GM19025 (cell line): Measurements from ENCODE around the gene PCED1A.
"Not testable (repeated sequence)": the region's sequence is repeated elsewhere in the genome, so short reads cannot be mapped to it uniquely, and the experiment has no call there.

Experiments
- ATAC-seq: cut with Tn5 transposase; IDR thresholded peaks from one replicate; pipeline ENCODE4 v1.9.1; 2021; ENCODE audit warnings: mild to moderate bottlenecking, low read depth, moderate library complexity; ENCODE audit not compliant: unreplicated experiment

The PCED1A gene

GRCh38 chr20:2834401-2835110 is 5.9 kb downstream of the PCED1A start:
- ATAC-seq, result no peak

DNA sequence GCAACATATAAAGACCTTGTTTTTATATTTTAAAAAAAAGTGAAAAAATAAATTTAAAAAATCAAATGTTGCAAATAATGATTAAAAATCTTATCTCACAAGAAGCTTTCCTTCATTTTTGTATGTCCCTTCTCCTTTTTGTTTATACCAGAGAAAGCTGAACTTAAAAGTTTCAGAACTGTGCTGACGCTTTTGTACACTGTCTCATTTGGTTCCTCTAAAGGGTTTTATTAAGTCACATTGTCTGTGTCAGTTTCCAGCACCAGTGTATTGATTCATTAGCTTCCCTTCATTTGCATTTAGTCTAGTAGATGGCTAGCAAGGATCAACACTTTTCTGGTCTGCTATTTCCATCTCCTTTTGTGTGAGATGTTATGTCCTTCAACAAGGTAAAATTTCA is 6.7 kb downstream of the PCED1A start:
- no peak for ATAC-seq

- not testable (repeated sequence) for ATAC-seq
These were observed 9.2 kb downstream of the PCED1A start for GRCh38 chr20:2831206-2831605.

DNA sequence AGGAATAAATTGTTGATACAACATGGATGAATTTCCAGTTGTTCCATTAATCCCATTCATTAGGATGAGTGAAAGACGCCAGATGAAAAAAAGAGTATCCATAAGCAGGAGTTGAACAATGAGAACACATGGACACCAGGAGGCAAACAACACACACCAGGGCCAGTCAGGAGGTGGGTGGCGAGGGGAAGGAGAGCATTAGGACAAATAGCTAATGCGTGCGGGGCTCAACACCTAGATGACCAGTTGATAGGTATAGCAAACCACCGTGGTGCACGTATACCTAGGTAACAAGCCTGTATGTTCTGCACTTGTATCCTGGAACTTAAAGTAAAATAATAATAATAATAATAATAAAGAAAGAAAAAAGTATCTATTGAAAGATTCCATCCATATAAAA is 11.1 kb downstream of the PCED1A start:
- ATAC-seq, result no peak

- no peak for ATAC-seq
These were observed 13.8 kb downstream of the PCED1A start for GRCh38 chr20:2826655-2827054.

- no peak for ATAC-seq
These were observed 14.7 kb downstream of the PCED1A start for GRCh38 chr20:2825761-2826160.

DNA sequence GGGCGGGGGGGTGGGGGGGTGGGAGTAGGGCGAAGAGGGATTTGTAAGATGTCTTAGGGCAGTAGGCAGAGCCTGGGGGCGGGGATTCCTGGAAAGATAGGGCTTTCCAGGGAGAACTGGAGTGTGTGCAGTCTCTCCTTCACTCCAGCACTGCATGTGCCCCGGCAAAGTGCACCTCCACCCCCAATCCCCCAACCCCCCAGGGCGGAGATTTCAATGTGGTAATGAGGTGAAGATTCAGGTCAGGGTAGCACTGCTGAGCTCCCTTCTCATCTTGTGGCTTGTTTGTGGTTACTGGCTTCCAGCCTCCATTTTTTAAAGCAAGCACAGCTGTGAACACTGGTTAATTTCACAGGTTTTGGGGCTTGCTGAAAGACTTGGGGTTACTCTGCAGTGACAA is 18.4 kb downstream of the PCED1A start:
- ATAC-seq, result no peak

GRCh38 chr20:2820896-2821869 is 19.3 kb downstream of the PCED1A start:
- ATAC-seq, result no peak

- ATAC-seq, result no peak
These were observed 20.2 kb downstream of the PCED1A start for GRCh38 chr20:2820084-2820895.

GRCh38 chr20:2817891-2818595 is 22.4 kb downstream of the PCED1A start:
- no peak for ATAC-seq

- no peak for ATAC-seq
These were observed 23.1 kb downstream of the PCED1A start for GRCh38 chr20:2817341-2817726.

DNA sequence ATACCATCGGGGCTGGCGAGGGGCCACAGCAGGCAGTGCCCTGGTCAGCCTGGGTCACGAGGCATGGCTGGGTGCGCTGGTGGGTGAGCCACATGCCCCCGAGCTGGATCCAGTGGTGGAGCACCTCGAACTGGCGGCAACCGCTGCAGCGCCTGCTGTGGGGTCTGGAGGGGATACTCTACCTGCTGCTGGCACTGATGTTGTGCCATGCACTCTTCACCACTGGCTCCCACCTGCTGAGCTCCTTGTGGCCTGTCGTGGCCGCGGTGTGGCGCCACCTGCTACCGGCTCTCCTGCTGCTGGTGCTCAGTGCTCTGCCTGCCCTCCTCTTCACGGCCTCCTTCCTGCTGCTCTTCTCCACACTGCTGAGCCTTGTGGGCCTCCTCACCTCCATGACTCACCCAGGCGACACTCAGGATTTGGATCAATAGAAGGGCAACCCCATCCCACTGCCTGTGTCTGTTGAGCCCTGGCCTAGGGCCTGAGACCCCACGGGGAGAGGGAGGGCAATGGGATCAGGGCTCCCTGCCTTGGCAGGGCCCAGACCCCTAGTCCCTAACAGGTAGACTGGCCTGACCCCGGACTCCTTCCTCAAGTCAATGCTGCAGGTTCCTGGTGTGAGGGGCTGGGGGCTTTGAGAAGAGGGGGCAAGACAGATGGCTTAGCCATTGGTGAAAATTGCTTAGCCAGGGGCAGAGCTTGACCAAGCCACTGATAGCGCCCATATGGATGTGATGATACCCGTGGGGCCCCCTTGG is 23.7 kb downstream of the PCED1A start:
- no peak for ATAC-seq

DNA sequence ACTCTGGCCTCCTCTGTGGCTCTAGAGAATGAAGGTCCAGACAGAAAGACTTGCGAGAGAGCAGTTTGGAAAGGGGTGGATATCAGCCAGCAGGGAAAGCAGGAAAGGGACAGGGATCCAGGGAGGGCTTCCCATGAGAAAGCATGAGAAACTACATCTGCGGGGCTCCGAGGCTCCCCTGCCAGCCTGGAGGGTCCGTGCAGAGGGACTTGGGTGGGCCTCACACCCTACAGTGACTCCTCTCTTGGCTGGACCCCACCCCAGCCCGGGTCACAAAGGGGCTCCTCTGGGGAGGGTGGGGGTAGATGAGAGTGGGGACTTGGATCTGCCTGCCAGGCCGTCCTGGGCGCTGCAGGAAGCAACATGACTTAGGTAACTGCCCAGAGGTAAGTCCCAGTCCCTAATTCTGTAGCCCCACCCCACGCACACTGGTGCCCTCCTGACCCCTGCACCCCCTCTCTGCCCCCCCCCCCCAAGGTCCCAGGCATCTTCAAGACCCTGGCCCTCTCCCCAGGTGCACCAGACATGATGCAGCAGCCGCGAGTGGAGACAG is 24.3 kb downstream of the PCED1A start, which contains the start of gene TMEM239:
Gene TMEM239, plus strand, starts transcription at position 335 of the 553 bp plus-strand sequence. Its CDS starts 191 bp downstream, at position 526.
- ATAC-seq, result no peak

- ATAC-seq, result no peak
These were observed 25.1 kb downstream of the PCED1A start for GRCh38 chr20:2815242-2815900.

GRCh38 chr20:2814587-2815051 is 25.8 kb downstream of the PCED1A start, which contains the start of gene C20orf141:
C20orf141 (plus strand) TSS chr20:2814987; CDS start chr20:2815185, 198 bp downstream.
- no peak for ATAC-seq

DNA sequence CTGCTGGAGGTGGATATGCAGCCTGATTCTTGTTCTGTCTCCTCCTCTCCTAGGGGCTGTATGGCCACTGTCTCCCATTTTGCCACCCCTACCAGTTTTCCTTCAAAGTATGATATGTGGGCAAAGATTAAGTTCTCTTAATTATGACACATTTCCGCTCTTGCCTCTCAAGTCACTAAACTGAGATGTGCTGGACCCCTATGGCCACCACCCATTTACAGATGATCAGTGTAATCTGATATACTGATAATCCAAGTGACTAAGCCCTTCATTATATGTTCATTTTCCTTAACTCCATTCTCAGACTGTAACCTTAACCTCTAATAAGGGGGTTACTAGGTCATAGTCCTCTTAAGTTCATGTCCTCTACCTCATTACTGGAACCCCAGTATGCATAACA is 26.4 kb downstream of the PCED1A start:
- ATAC-seq, result no peak

DNA sequence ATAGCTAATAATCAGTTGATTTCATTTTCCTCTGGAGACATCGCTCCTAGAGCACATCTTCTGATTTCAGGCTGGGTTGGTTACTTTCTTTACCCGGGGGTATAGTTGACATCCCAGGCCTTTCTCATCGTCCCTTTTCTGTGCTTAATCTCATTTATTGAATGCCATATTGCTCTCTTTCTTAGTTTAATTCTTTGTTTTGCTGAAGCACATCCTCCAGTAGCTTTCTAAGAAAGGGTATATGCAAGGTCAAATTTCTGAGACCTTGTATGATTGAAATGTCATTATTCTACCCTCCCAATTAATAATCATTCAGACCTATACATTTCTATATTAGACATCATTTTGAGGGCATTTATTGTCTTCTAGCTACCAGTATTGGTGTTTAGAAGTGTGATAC is 28.3 kb downstream of the PCED1A start:
- ATAC-seq, result no peak

DNA sequence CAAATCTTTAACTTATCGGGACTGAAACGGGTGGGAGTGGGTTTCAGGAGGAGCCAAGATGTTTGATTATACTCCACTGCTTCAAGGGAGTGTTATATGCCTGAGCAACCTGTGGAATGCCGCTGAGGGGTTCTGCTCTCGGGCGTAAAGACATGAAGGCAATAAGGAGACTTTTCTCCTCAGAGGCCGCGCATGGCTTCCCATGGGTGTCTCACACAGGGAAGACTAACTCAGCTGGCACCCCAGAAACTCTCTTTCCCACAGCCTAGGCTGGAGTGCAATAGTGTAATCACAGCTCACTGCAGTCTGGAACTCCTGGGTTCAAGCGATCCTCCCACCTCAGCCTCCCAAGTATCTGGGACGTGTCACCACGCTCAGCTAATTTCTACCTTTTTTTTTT is 30.8 kb downstream of the PCED1A start:
- ATAC-seq, result no peak
